Measurements from ENCODE around the gene PIGS. TPM values are rescaled to one million over a fixed set of nuclear protein-coding genes. Genes with fewer than 3 reads are reported as not detected.

Gene PIGS
- total and polyA plus RNA-seq, 2 of the 13 experiments (the other 11 are each of a cell fraction or from before 2014, with no cell fraction given) = 31.7 to 42.6 TPM

DNA sequence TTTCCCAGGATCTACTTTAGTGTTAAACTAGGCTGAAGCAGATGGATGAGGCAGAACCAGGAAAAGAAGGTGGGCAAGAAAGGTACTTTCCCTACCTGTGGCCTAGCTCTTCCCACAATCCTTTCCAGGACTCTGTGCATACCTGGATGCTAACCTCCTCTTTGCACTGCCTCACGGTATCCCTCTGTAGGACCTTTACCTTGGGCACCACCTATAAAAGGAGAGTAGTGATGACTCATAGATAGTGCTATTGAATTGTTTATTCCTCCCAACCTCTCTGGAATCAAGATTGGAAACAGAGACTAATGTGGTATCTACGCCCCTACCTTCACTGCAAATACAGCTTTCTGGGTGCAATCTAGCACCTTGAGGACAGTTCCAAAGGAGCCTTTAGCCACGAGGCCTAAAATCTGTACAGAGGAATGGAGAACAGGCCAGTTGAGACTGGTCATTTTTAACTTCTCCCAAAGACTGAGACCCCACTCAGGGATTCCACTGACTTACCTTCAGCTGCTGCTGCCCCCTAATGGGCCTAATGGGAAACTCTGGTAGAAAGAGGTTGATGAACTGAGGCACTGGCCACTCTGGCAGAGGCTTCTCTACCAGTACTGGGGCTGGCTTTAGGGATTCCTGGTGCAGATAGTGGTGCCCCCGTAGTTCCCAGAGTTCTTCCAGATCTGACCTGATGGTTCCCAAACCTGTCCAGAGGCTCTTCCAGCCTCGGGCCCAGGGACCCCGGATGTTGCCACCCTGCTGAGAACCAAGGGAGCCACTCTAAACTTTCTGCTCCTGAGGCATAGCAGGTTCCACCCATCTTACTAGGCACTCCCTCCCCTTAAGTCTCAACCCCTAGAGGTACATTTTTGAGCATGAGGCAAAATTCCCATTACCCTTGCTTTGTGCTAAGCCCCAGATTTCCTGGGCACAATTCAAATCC is 41.9 kb upstream of the PIGS start:
- FAIRE-seq (peak; percentile 49), DNase-seq (ENCODE audit: low spot score) (peak; percentile 52), ATAC-seq (peak; percentile 81)
- Histone ChIP-seq H3K79me2 (ENCODE audit: insufficient read depth, low read length) (no peaks in the 10 kb centered on the region), H3K27me3 (ENCODE audit: control insufficient read depth in 1 of 2, insufficient read depth in 2 of 2, low read length in 2 of 2) (no peaks in the 10 kb centered on the region), H3K4me3 (replicated peaks in 1 of 3; ENCODE audit: insufficient read depth in 1 of 3, low read depth in 2 of 3, low read length in 3 of 3) (no peak overlapping the region), H4K20me1 (ENCODE audit: insufficient read depth, low read length) (no peaks in the 10 kb centered on the region), H3K27ac (ENCODE audit: extremely low read length, insufficient read depth, low read length) (no peak overlapping the region), H3K4me2 (ENCODE audit: low read depth, low read length) (no peak overlapping the region), H3K36me3 (replicated peaks in 1 of 2; ENCODE audit: control insufficient read depth in 1 of 2, insufficient read depth in 2 of 2, low read length in 2 of 2) (peaks cover 29 to 47% of the 10 kb centered on the region in 2 experiments; a peak in 4 of 5 replicates), H3K9me3 (ENCODE audit: low read length) (no peaks in the 10 kb centered on the region), H2AFZ (ENCODE audit: low read length) (no peak overlapping the region), H3K4me1 (ENCODE audit: insufficient read depth, low read length) (no peaks in the 10 kb centered on the region), H3K9ac (ENCODE audit: insufficient read depth, low read depth, low read length) (no peak overlapping the region)
- ChIA-PET POLR2A (interaction anchor here (0.5 to 1.6 kb wide), 3 partner anchors 11 to 62 kb away, joined by 3 to 5 read pairs (median 3); no protein-coding TSS in a partner anchor), CTCF (ENCODE audit: low intra/inter-chr PET ratio, low total read pairs) (interaction anchor here (0.8 to 1.3 kb wide), 3 partner anchors 65 to 119 kb away, joined by 4 to 5 read pairs (median 5); no protein-coding TSS in a partner anchor)
- in situ Hi-C loops (cut with HindIII; ENCODE audit: extremely low pct_ligation_motif_present, low pct_unique_long_range_greater_than_20kb) = loop anchor here (5.0 kb wide), 1 partner anchor 121 kb away; no protein-coding TSS in a partner anchor
- intact Hi-C loops (cut with micrococcal nuclease; ENCODE audit: unreplicated experiment) = loop anchor here (1.0 to 2.0 kb wide), 2 partner anchors 64 to 119 kb away; no protein-coding TSS in a partner anchor
- WGBS (ENCODE audit: low lambda C conversion rate) = 78% methylated on average over 6 of the region's 6 CpGs
- no TSS peak for BruUV-seq (replicated peaks)
- TF ChIP-seq SMC3 (IDR thresholded peaks at IDR 0.05; ENCODE audit: low read length) (peak; percentile 42; the same call in 1 of the 2 replicates), MIXL1 (CRISPR knock-in tag; IDR thresholded peaks at IDR 0.05) (peak; percentile 40; the same call in 1 of the 2 replicates), STAG1 (CRISPR knock-in tag; IDR thresholded peaks at IDR 0.05) (peak; percentile 71), POLR2G (IDR thresholded peaks at IDR 0.05; ENCODE audit: low read depth, low read length) (peak; percentile 31; the same call in 1 of the 2 replicates), ZBTB21 (CRISPR knock-in tag; IDR thresholded peaks at IDR 0.05) (no peak), ZNF496 (CRISPR knock-in tag; IDR thresholded peaks at IDR 0.05; ENCODE audit: insufficient replicate concordance) (no peak), CEBPB (IDR thresholded peaks at IDR 0.05; ENCODE audit: borderline replicate concordance, low read depth, low read length) (no peak), PLRG1 (conservative IDR thresholded peaks at IDR 0.05) (no peak), HOXD1 (CRISPR knock-in tag; IDR thresholded peaks at IDR 0.05) (no peak), SP5 (CRISPR knock-in tag; IDR thresholded peaks at IDR 0.05; ENCODE audit: borderline replicate concordance, low read depth) (no peak), RAD21 (CRISPR knock-in tag; IDR thresholded peaks at IDR 0.05) (peak; percentile 38; the same call in 1 of the 2 replicates), TBP (CRISPR knock-in tag; IDR thresholded peaks at IDR 0.05) (no peak)
- TF ChIP-seq, protein P1, sequence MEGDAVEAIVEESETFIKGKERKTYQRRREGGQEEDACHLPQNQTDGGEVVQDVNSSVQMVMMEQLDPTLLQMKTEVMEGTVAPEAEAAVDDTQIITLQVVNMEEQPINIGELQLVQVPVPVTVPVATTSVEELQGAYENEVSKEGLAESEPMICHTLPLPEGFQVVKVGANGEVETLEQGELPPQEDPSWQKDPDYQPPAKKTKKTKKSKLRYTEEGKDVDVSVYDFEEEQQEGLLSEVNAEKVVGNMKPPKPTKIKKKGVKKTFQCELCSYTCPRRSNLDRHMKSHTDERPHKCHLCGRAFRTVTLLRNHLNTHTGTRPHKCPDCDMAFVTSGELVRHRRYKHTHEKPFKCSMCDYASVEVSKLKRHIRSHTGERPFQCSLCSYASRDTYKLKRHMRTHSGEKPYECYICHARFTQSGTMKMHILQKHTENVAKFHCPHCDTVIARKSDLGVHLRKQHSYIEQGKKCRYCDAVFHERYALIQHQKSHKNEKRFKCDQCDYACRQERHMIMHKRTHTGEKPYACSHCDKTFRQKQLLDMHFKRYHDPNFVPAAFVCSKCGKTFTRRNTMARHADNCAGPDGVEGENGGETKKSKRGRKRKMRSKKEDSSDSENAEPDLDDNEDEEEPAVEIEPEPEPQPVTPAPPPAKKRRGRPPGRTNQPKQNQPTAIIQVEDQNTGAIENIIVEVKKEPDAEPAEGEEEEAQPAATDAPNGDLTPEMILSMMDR (CRISPR knock-in tag; IDR thresholded peaks at IDR 0.05) = peak; percentile 79
- TF ChIP-seq, protein P2, sequence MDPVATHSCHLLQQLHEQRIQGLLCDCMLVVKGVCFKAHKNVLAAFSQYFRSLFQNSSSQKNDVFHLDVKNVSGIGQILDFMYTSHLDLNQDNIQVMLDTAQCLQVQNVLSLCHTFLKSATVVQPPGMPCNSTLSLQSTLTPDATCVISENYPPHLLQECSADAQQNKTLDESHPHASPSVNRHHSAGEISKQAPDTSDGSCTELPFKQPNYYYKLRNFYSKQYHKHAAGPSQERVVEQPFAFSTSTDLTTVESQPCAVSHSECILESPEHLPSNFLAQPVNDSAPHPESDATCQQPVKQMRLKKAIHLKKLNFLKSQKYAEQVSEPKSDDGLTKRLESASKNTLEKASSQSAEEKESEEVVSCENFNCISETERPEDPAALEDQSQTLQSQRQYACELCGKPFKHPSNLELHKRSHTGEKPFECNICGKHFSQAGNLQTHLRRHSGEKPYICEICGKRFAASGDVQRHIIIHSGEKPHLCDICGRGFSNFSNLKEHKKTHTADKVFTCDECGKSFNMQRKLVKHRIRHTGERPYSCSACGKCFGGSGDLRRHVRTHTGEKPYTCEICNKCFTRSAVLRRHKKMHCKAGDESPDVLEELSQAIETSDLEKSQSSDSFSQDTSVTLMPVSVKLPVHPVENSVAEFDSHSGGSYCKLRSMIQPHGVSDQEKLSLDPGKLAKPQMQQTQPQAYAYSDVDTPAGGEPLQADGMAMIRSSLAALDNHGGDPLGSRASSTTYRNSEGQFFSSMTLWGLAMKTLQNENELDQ (CRISPR knock-in tag; IDR thresholded peaks at IDR 0.05; ENCODE audit: borderline replicate concordance) = no peak
- TF ChIP-seq, protein P3, sequence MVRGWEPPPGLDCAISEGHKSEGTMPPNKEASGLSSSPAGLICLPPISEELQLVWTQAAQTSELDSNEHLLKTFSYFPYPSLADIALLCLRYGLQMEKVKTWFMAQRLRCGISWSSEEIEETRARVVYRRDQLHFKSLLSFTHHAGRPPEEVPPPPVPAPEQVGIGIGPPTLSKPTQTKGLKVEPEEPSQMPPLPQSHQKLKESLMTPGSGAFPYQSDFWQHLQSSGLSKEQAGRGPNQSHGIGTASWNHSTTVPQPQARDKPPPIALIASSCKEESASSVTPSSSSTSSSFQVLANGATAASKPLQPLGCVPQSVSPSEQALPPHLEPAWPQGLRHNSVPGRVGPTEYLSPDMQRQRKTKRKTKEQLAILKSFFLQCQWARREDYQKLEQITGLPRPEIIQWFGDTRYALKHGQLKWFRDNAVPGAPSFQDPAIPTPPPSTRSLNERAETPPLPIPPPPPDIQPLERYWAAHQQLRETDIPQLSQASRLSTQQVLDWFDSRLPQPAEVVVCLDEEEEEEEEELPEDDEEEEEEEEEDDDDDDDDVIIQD (CRISPR knock-in tag; IDR thresholded peaks at IDR 0.05; ENCODE audit: low read depth) = peak; percentile 47; the same call in 1 of the 2 replicates
